Measurements from ENCODE around the gene TRANK1. TPM values are rescaled to one million over a fixed set of nuclear protein-coding genes. Genes with fewer than 3 reads are reported as not detected.

TRANK1 gene
- total and polyA plus RNA-seq, 2 of the 4 experiments (the other 2 are of a cell fraction), result 7.9 to 12.7 TPM

- CTCF ChIA-PET, result interaction anchor here (1.0 kb wide), 1 partner anchor 263 kb away, joined by 4 read pairs; no protein-coding TSS in a partner anchor
- Histone ChIP-seq H2BK15ac (ENCODE audit: low read depth, low read length) (no peak overlapping the region), H3K9me1 (ENCODE audit: insufficient read depth, low read length) (no peaks in the 10 kb centered on the region), H4K91ac (ENCODE audit: insufficient read depth, low read depth, low read length) (no peak overlapping the region), H3K79me1 (ENCODE audit: low read depth in 1 of 2, low read length in 2 of 2) (peaks cover 3 to 36% of the 10 kb centered on the region in 2 experiments), H3K9ac (ENCODE audit: low read depth, low read length) (no peak overlapping the region), H2AK5ac (ENCODE audit: low read depth, low read length) (no peak overlapping the region), H4K20me1 (ENCODE audit: insufficient read depth, low read length) (peaks cover 22% of the 10 kb centered on the region; the same call in 1 of the 2 replicates), H3K36me3 (ENCODE audit: control insufficient read depth, insufficient read depth, low read length) (peaks cover 20% of the 10 kb centered on the region), H3K4me2 (ENCODE audit: low read depth, low read length) (no peak overlapping the region), H2BK20ac (ENCODE audit: low read depth, low read length) (no peak overlapping the region), H3K56ac (ENCODE audit: extremely low read depth, insufficient read depth, low read length) (no peak overlapping the region), H4K5ac (ENCODE audit: low read depth, low read length) (no peak overlapping the region), H2AK9ac (replicated peaks; ENCODE audit: low read depth, low read length, poor library complexity) (no peak overlapping the region), H3K4me1 (ENCODE audit: control insufficient read depth, insufficient read depth, low read length) (peaks cover 3% of the 10 kb centered on the region; the same call in 1 of the 2 replicates), H3K27me3 (ENCODE audit: control insufficient read depth, insufficient read depth, low read length) (no peaks in the 10 kb centered on the region), H3K23ac (ENCODE audit: low read depth, low read length) (peak overlapping the region; percentile 73; the same call in 1 of the 2 replicates), H3K4ac (ENCODE audit: low read depth, low read length) (no peak overlapping the region), H2AFZ (replicated peaks; ENCODE audit: low read length, poor library complexity) (no peak overlapping the region), H4K8ac (ENCODE audit: low read depth in 2 of 2, low read length in 2 of 2) (no peak overlapping the region), H3K9me3 (ENCODE audit: control insufficient read depth, insufficient read depth, low read length) (no peaks in the 10 kb centered on the region), H3K14ac (replicated peaks; ENCODE audit: low read depth, low read length) (no peak overlapping the region), H2BK5ac (ENCODE audit: low read depth, low read length, poor library complexity, severe bottlenecking) (no peak overlapping the region), H2BK120ac (ENCODE audit: low read depth, low read length) (no peak overlapping the region), H3K18ac (ENCODE audit: low read depth, low read length) (no peak overlapping the region), H3K4me3 (ENCODE audit: insufficient read depth, low read depth, low read length) (no peak overlapping the region), H3K27ac (ENCODE audit: insufficient read depth, low read length) (no peak overlapping the region)
- ATAC-seq (ENCODE audit: low read depth) (no peak), DNase-seq (no peak)
- TF ChIP-seq MAZ (IDR thresholded peaks at IDR 0.05; ENCODE audit: borderline replicate concordance, low read depth, low read length) (no peak), MXI1 (IDR thresholded peaks at IDR 0.05; ENCODE audit: borderline replicate concordance, low read depth, low read length) (no peak), MAFK (IDR thresholded peaks at IDR 0.05; ENCODE audit: low read depth, low read length) (no peak), RFX5 (IDR thresholded peaks at IDR 0.05; ENCODE audit: low read depth, low read length) (no peak), RAD21 (IDR thresholded peaks at IDR 0.05; ENCODE audit: low read length) (no peak), ELK1 (IDR thresholded peaks at IDR 0.05; ENCODE audit: borderline replicate concordance, low read depth, low read length) (no peak), CHD1 (IDR thresholded peaks at IDR 0.05; ENCODE audit: low read depth, low read length) (no peak), POLR2A (IDR thresholded peaks at IDR 0.05; ENCODE audit: low read depth, low read length) (no peak), USF2 (IDR thresholded peaks at IDR 0.05; ENCODE audit: low read depth, low read length) (no peak), NFE2L2 (IDR thresholded peaks at IDR 0.05; ENCODE audit: low read depth, low read length) (no peak), BHLHE40 (IDR thresholded peaks at IDR 0.05; ENCODE audit: low read depth, low read length) (no peak), FOS (IDR thresholded peaks at IDR 0.05; ENCODE audit: low read depth, low read length) (no peak), RCOR1 (IDR thresholded peaks at IDR 0.05; ENCODE audit: insufficient replicate concordance, low read length) (no peak), CEBPB (IDR thresholded peaks at IDR 0.05; ENCODE audit: low read depth, low read length) (no peak), SMC3 (IDR thresholded peaks at IDR 0.05; ENCODE audit: low read depth, low read length) (no peak)
- TF ChIP-seq, protein P1, sequence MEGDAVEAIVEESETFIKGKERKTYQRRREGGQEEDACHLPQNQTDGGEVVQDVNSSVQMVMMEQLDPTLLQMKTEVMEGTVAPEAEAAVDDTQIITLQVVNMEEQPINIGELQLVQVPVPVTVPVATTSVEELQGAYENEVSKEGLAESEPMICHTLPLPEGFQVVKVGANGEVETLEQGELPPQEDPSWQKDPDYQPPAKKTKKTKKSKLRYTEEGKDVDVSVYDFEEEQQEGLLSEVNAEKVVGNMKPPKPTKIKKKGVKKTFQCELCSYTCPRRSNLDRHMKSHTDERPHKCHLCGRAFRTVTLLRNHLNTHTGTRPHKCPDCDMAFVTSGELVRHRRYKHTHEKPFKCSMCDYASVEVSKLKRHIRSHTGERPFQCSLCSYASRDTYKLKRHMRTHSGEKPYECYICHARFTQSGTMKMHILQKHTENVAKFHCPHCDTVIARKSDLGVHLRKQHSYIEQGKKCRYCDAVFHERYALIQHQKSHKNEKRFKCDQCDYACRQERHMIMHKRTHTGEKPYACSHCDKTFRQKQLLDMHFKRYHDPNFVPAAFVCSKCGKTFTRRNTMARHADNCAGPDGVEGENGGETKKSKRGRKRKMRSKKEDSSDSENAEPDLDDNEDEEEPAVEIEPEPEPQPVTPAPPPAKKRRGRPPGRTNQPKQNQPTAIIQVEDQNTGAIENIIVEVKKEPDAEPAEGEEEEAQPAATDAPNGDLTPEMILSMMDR (conservative IDR thresholded peaks at IDR 0.05; ENCODE audit: low read depth, low read length), result no peak
- POLR2A ChIA-PET (ENCODE audit: unreplicated experiment), result no interaction called here
- in situ Hi-C loops (cut with MboI; ENCODE audit: low sequenced_read_pairs) (no loop called here), dilution Hi-C loops (cut with HindIII; ENCODE audit: low sequenced_read_pairs, unreplicated experiment) (no loop called here), intact Hi-C loops (cut with micrococcal nuclease) (no loop called here)
- WGBS, 2 experiments (ENCODE audit: extremely low coverage in 2 of 2, insufficient read length in 1 of 2), result 80% methylated on average over 1 of the region's 2 CpGs; no CpG with 5 or more reads in 1 of the 2 experiments
- no TSS peak for BruUV-seq (replicated peaks)
Measured at GRCh38 chr3:36988356-36988755, 43.5 kb upstream of the TRANK1 start.

All from IMR-90 (cell line).